ENCODE data around the gene SNTB2. TPM values are rescaled to one million over a fixed set of nuclear protein-coding genes. Genes with fewer than 3 reads are reported as not detected.
"Not testable (repeated sequence)": the region's sequence is repeated elsewhere in the genome, so short reads cannot be mapped to it uniquely, and the experiment has no call there.

The SNTB2 gene
- total RNA-seq, 1 experiment from 2014 or later: 20.2 TPM

- Mint-ChIP-seq H3K9me3 (no peaks in the 10 kb centered on the region), H3K4me3 (no peak overlapping the region), H3K4me1 (no peaks in the 10 kb centered on the region), H3K27me3 (ENCODE audit: low read depth) (no peaks in the 10 kb centered on the region), H3K36me3 (ENCODE audit: insufficient read depth in 1 of 3, low read depth in 3 of 3) (peaks cover 0 to 5% (median 2%) of the 10 kb centered on the region in 3 experiments; a peak in 4 of 7 replicates), H3K27ac (no peak overlapping the region)
- H3T11ph ChIP-seq (ENCODE audit: low read length): no peak overlapping the region
- H3K56ac ChIP-seq (ENCODE audit: insufficient read length, low read depth, low read length): no peak overlapping the region
- no peak overlapping the region for H3K9ac ChIP-seq (ENCODE audit: extremely low read depth, insufficient read length, low read length)
- no peaks in the 10 kb centered on the region for H3K9me3 ChIP-seq (ENCODE audit: control insufficient read depth, low read depth, low read length)
- no peak overlapping the region for H2BK120ac ChIP-seq (ENCODE audit: low read depth, low read length, poor library complexity, severe bottlenecking)
- no peaks in the 10 kb centered on the region for H3K4me1 ChIP-seq (ENCODE audit: insufficient read depth, low read length)
- no peak overlapping the region for H2AK5ac ChIP-seq (ENCODE audit: insufficient read length, low read length)
- no CpG with 5 or more reads among the region's 1 CpG for WGBS (ENCODE audit: extremely low coverage, insufficient read length, low lambda C conversion rate)
- H4K8ac ChIP-seq (replicated peaks; ENCODE audit: insufficient read length, low read depth, low read length): no peak overlapping the region
- H3K18ac ChIP-seq (ENCODE audit: insufficient read length, low read depth, low read length): no peak overlapping the region
- no peak for DNase-seq
- no peak overlapping the region for H4K91ac ChIP-seq (ENCODE audit: insufficient read length, low read depth, low read length)
- no peaks in the 10 kb centered on the region for H3K79me1 ChIP-seq (ENCODE audit: insufficient read depth, low read depth, low read length, poor library complexity, severe bottlenecking)
- no peak overlapping the region for H2BK20ac ChIP-seq (ENCODE audit: low read depth, low read length, poor library complexity, severe bottlenecking)
- no peaks in the 10 kb centered on the region for H4K20me1 ChIP-seq (ENCODE audit: control insufficient read depth, insufficient read depth, insufficient read length)
- no peak overlapping the region for H2BK12ac ChIP-seq (ENCODE audit: insufficient read length, low read depth, low read length)
- H3K14ac ChIP-seq (ENCODE audit: insufficient read depth, low read length): no peak overlapping the region
- no peak overlapping the region for H3K23ac ChIP-seq (ENCODE audit: insufficient read length, low read depth, low read length)
- no peak overlapping the region for H2BK5ac ChIP-seq (ENCODE audit: insufficient read length, low read length)
- H3K27ac ChIP-seq (ENCODE audit: insufficient read length, low read depth, low read length): no peak overlapping the region
- no peak overlapping the region for H2AFZ ChIP-seq (ENCODE audit: low read length)
- no peaks in the 10 kb centered on the region for H3K79me2 ChIP-seq (ENCODE audit: insufficient read depth, low read length)
- H3K4me2 ChIP-seq (ENCODE audit: insufficient read depth, insufficient read length, low read length): no peak overlapping the region
- H3K4ac ChIP-seq (ENCODE audit: low read depth, low read length): no peak overlapping the region
- no peak overlapping the region for H4K5ac ChIP-seq (ENCODE audit: insufficient read length, low read depth, low read length)
- no peak overlapping the region for H2BK15ac ChIP-seq (ENCODE audit: low read depth, low read length)
- TF ChIP-seq CTCF (conservative IDR thresholded peaks at IDR 0.05): no peak
- no peaks in the 10 kb centered on the region for H3K27me3 ChIP-seq (ENCODE audit: insufficient read depth, low read length)
- H3K23me2 ChIP-seq (ENCODE audit: insufficient read length, low read depth, low read length, poor library complexity, severe bottlenecking): no peaks in the 10 kb centered on the region
Observed at GRCh38 chr16:69294051-69294450, 107.1 kb downstream of the SNTB2 start.

- H3K27ac Mint-ChIP-seq; H3K14ac ChIP-seq (ENCODE audit: insufficient read depth, low read length); H3K56ac ChIP-seq (ENCODE audit: insufficient read length, low read depth, low read length); H2AFZ ChIP-seq (ENCODE audit: low read length); H3K9me3 Mint-ChIP-seq; H3K27me3 ChIP-seq (ENCODE audit: insufficient read depth, low read length); H4K20me1 ChIP-seq (ENCODE audit: control insufficient read depth, insufficient read depth, insufficient read length); H2BK20ac ChIP-seq (ENCODE audit: low read depth, low read length, poor library complexity, severe bottlenecking); H2AK5ac ChIP-seq (ENCODE audit: insufficient read length, low read length); H2BK5ac ChIP-seq (ENCODE audit: insufficient read length, low read length); H3K79me1 ChIP-seq (ENCODE audit: insufficient read depth, low read depth, low read length, poor library complexity, severe bottlenecking); H2BK12ac ChIP-seq (ENCODE audit: insufficient read length, low read depth, low read length); H4K8ac ChIP-seq (replicated peaks; ENCODE audit: insufficient read length, low read depth, low read length); H3K9me3 ChIP-seq (ENCODE audit: control insufficient read depth, low read depth, low read length); H2BK15ac ChIP-seq (ENCODE audit: low read depth, low read length); H3K79me2 ChIP-seq (ENCODE audit: insufficient read depth, low read length); H3K4ac ChIP-seq (ENCODE audit: low read depth, low read length); H3K27ac ChIP-seq (ENCODE audit: insufficient read length, low read depth, low read length); DNase-seq; H2BK120ac ChIP-seq (ENCODE audit: low read depth, low read length, poor library complexity, severe bottlenecking); H3K9ac ChIP-seq (ENCODE audit: extremely low read depth, insufficient read length, low read length); H3K27me3 Mint-ChIP-seq (ENCODE audit: low read depth); H3K23ac ChIP-seq (ENCODE audit: insufficient read length, low read depth, low read length); H3K18ac ChIP-seq (ENCODE audit: insufficient read length, low read depth, low read length); H3K4me1 Mint-ChIP-seq; H4K5ac ChIP-seq (ENCODE audit: insufficient read length, low read depth, low read length); H4K91ac ChIP-seq (ENCODE audit: insufficient read length, low read depth, low read length); H3K4me1 ChIP-seq (ENCODE audit: insufficient read depth, low read length); H3K4me3 Mint-ChIP-seq; H3T11ph ChIP-seq (ENCODE audit: low read length); H3K23me2 ChIP-seq (ENCODE audit: insufficient read length, low read depth, low read length, poor library complexity, severe bottlenecking); H3K4me2 ChIP-seq (ENCODE audit: insufficient read depth, insufficient read length, low read length): not testable (repeated sequence)
- H3K36me3 Mint-ChIP-seq (ENCODE audit: insufficient read depth in 1 of 3, low read depth in 3 of 3): peaks cover 0 to 23% (median 5%) of the 10 kb centered on the region in 3 experiments; a peak in 6 of 7 replicates
- WGBS (ENCODE audit: extremely low coverage, insufficient read length, low lambda C conversion rate): no CpG with 5 or more reads among the region's 7 CpGs
Observed at GRCh38 chr16:69296771-69297170, 109.8 kb downstream of the SNTB2 start.
